Eye (tissue), 1 donor: ENCODE measurements around the gene CAPN15.
"Not testable (repeated sequence)": the region's sequence is repeated elsewhere in the genome, so short reads cannot be mapped to it uniquely, and the experiment has no call there.

Source experiments
- DNase-seq: peaks from one replicate; pipeline ENCODE4 v3.0.0-alpha.2; 2015

CAPN15 gene

DNA sequence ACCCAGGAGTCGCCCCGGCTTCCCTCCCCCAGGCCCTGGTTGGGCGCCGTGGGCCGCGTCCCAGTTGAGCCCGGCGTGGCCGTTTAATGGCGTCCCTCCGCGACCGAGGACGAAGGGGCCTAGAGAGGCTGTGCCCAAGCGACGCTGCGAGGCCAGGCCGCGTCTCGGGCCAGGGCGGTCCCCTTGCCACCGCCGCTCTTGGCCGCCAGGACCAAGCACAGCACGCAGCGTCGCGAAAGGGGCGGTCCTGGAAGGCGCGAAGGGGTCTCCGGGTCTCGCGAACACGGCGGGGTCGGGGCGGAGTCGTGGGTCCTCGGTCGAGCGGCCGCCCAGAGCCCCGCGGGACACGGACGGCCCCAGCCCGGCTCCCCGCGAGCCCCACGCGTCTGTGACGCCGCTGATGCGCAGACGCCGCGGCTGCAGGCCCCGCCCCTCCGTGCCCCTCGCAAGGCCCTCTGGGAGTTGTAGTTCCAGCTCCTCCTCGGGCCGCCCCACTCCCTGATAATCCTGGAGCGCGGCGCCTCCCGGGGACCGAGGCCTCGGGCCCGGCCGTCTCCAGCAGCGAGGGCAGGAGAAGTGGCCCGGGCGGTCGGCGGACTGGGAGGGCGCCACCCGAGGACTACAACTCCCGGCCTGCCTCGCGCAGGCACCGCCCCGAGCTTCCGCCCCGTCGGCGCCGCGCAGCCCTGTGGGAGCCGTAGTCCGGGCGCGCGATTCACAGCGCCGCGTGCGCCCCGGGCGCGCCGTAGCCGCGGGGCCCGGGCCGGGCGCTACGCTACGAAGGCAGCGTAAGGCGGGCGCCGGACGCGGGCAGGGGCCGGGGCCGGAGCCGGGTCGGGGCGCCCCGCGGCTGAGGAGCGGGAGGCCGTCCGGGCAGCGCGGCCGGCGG lies at the start of gene CAPN15:
TSS of gene CAPN15 (plus strand) at position 698 of the 889 bp plus-strand sequence. CDS start 19,127 bp downstream, outside the sequence.
- DNase-seq: peak; percentile 97

DNA sequence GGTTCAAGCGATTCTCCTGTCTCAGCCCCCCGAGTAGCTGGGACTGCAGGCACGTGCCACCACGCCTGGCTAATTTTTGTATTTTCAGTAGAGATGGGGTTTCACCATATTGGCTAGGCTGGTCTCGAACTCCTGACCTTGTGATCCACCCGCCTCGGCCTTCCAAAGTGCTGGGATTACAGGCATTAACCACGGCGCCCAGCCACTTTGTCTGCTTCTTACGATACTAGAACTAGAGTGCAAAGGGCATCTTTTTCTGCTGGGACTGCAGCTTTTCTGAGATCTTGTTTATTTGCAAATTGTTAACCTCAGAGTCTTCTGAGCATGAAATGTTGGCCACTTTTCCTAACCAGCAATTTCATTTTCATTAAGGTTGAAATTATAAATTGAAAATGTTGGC lies 49.2 kb upstream of the CAPN15 start:
- DNase-seq: not testable (repeated sequence)

GRCh38 chr16:482468-483185 lies 44.9 kb upstream of the CAPN15 start:
- DNase-seq: no peak

DNA sequence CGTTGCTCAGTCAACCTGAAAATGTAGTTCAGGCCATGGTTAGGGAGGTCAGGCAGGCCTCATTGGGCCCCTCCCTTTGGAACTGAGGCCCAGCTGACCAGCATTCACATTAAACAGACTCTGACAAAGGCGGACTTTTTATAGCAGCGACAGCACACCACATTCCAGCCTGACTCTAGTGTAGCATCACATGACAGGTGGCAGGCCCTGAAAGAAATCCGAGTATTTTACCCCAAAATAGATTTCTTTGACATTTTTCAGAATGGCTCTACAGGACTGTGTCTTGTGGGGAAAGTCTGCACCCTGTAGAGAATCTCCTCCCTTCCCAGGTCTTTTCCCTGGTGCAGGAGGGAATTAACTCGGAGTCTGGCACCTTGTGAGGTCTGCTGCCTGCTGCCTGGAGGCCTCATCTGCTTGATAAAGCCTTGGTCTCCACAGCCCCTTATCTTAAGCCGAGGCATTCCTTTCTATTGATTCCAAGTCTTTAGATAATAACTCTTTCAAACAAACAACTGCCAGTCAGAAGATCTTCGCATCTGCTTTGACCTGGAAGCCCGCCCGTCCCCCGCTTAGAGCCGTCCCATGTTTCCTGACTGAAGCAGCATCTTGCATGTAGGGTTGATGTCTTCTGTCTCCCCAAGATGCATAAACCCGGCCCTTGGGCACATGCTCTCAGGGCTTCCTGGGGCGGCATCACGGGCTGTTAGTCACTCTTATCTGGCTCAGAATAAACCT lies 44.0 kb upstream of the CAPN15 start:
- DNase-seq: peak; percentile 84

DNA sequence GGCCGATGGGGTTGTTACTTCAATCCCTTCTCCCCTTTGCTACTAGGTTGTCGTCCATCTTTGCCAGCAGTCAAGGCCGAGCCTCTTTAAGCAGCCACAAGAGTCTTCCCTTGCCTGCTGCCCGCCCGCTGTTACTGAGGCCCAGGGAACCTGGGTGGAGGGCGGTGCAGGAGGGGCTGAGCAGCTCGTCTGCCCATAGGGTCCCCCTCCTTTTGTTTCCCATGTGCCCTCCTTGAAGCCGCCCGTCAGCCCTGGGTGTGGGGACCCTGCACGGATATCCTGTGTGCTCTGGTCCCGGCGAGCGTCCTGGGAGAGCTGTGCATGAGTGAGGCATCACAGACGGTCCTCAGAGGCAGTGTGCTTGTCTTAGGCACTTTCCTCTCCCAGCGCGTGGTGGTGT lies 37.9 kb upstream of the CAPN15 start:
- no peak for DNase-seq

GRCh38 chr16:490768-491167 lies 36.7 kb upstream of the CAPN15 start:
- DNase-seq: no peak

GRCh38 chr16:491220-491919 lies 36.1 kb upstream of the CAPN15 start:
- DNase-seq: peak; percentile 25

DNA sequence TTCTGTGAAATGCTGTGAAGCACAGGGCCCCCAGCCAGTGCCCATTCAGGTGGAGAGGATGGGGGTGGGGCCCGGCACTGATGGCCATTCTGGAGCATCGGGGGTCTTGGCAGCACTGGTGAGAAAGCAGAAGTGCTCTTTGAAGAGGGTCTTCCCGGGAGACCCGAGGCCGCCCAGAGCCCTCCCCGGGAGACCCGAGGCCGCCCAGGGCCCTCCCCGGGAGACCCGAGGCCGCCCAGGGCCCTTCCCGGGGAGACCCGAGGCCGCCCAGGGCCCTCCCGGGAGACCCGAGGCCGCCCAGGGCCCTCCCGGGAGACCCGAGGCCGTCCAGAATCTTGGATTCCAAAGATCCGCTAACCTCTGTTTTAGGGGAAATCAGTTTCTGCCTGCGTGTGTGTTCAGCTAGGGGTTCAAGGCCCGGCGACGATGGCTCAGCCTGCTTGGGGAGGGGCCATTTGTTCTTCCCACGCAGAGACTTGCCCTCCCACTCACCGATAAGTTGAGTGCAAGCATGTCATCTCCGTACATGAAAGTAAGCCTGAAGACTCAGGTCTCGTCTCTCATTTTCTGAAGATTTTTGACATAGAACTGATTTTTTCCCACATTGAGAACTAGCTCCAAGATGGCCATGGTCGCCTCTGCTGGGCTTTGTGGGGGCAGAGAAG lies 35.2 kb upstream of the CAPN15 start:
- no peak for DNase-seq

DNA sequence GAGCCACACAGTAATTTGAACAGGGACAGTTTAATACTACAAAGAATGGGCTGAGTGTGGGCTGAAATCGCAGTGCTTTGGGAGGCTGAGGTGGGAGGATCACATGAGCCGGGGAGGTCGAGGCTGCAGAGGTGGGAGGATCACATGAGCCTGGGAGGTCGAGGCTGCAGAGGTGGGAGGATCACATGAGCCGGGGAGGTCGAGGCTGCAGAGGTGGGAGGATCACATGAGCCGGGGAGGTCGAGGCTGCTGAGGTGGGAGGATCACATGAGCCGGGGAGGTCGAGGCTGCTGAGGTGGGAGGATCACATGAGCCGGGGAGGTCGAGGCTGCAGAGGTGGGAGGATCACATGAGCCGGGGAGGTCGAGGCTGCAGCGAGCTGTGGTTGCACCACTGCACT lies 32.8 kb upstream of the CAPN15 start:
- not testable (repeated sequence) for DNase-seq

DNA sequence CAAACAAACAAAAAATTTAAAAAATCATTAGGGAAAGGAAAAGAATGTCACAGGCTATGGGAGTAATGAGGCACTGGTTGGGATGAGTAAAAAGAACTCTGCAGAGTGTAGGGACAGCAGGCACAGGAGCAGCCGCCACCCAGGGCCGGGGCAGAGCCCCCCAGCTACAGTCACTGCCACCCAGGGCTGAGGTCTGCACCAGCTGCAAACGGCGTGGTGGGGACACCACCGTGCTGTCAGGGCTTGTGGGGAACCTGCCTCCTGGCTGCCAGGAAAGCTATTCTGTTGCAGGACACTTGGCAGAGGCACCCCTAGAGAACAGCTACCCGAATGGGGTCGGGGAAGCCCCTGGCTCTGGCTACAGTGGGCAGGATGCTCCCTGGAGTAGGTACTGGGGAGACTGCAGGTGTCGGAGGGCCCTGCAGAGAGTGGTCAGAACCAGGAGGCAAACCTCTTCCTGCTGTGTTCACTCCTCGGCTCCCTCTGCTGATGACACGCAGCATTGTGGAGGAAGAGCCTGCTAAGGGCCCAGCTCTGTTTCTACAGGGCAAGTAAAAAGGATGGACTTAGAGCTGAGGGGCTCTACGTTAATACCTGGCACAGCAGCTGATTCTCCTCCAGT lies 32.3 kb upstream of the CAPN15 start:
- DNase-seq: peak; percentile 50

- no peak for DNase-seq
Observed at GRCh38 chr16:496097-496886, 31.2 kb upstream of the CAPN15 start.

- no peak for DNase-seq
Observed at GRCh38 chr16:497258-497657, 30.3 kb upstream of the CAPN15 start.

GRCh38 chr16:499924-500323 lies 27.6 kb upstream of the CAPN15 start:
- DNase-seq: no peak

DNA sequence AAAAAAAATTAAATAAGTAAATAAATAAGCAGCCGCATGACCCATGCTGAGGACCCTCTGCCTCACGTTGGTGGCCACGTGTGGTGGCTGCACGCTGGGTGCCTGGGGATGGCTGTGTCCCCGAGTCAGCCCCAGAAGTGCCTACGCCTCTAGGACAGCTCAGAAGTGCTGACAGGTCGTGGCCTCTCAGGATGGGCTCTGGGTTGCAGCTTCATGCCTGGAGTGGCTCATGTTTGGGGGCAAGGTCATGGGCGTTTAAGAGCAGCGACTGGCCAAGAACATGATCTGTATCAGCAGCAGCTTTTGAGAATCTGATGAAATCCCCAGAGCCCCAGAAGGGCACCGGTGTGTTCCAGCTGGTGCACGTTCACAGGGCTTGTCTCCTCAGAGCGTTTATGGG lies 26.8 kb upstream of the CAPN15 start:
- no peak for DNase-seq

DNA sequence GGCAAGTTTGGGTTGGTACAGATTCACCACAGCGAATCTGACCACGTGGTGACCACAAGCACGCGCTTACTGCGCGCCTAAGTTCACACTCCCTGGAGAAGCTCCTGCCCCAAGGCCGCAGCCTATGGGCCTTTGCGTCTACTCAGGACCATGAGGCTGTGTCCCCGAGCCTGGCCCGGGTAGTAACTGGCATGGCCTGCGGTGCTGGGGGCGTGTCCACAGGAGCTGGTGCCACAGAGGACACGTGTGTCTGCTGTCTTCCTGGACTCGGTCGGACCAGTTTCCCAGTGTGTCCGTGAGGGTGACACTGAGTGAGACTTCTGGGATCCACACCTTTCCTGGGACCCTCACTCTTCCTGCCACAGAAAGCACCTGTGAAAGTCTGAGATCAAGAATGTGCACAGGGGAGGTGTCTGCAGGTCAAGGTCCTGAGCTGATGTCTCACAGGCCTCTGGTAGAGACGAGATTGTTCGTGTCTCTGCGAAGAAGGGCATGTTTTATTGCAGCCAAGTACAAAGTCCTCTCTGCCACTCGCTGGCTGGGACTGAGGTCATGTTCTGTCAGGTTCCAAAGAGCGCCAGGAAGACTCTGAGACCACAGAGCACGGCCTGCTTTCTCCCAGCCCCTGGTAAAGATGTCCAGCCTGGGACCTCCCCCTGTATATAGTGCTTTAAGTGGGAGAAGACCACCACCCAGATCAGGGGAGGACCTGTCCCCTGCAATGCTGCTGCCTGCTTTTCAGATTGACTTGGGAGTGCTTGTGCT lies 25.2 kb upstream of the CAPN15 start:
- DNase-seq: no peak

DNA sequence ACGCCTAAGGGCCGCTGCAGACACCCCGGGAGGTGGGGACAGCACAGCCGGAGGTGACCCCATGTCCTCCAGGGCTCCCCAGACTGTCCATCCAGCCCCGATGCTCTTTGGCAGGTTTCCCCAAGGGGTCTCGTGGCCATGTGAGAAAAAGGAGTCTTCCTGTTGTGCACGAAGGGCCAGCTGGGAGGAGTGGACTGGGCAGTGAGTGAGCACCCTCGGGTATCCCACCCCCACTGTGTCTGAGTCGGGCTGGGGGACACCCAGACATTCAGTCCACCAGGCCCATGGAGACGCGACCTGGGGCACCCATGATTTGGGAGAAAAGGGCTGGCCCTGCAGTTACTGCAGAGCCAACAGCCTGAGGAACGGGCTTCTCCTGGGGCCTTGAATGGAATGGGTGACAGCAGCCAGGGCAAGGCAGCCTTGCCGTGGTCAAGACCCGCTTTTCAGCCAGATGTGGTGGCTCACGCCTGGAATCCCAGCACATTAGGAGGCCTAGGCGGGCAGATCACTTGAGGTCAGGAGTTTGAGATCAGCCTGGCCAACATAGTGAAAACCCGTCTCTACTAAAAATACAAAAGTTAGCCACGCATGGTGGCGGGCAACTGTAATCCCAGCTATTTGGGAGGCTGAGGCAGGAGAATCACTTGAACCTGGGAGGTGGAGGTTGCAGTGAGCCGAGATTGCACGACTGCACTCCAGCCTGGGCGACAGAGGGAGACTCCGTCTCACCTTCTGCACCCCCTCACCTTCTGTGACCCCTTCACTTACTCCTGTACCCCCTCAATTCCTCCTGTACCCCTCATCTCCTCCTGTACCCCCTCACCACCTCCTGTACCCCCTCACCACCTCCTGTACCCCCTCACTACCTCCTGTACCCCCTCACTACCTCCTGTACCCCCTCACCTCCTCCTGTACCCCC lies 24.1 kb upstream of the CAPN15 start:
- DNase-seq: no peak

DNA sequence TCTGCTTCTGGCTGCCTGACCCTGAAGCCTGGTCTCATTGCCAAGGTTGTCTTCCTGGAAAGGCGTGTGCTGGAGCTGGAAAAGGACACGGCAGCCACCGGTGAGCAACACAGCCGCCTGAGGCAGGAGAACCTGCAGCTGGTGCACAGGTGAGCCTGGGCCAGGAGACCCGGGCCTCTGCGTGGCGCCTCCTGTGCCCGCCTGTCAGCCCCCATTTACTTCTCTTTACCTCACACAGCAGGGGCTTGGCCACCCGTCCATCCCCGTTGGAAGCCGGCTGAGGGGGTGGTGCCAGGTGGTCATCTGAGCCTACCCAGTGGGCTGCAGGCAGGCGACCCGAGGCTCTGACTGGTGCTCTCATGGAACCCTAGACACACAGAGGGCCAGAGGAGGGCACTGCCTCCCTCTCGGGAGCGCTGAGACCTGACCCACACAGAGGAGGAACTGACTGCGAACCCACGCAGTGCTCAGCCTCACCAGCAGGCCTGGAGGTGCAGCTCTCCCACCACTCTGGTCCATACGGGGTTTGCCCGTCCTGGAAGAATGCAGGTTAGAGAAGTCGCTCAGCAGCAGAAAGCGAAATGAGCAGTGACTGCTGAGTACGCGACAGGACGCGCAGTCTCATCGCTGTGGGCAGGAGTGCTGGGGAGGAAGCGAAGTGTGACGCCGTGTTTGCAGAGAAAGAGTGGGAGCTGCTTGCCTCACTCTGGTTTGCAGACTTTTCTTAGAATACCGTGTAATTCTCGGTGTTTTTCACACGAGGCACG lies 21.9 kb upstream of the CAPN15 start:
- no peak for DNase-seq

DNA sequence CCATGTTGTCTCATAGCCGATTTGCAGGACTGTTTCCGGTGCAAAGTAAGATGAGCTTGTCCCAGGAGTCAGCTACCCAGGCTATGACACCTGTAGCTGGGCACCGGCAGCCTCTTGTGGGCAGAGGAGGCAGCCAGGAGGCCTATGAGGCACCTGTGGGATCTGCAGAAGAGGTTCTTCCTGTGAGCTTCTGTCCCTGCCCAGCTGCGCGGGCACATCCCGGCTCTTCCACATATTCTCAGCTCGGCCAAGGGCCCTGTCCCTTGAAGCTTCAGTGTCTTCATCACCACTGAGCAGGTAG lies 21.3 kb upstream of the CAPN15 start:
- DNase-seq: no peak
